Epidermal melanocyte (primary cell): ENCODE results near the gene CASZ1.

Source experiments
- DNase-seq: peaks from one replicate; pipeline ENCODE4 v3.0.0; 2011; ENCODE audit warnings: low spot score; ENCODE audit not compliant: insufficient read length

The CASZ1 gene

DNA sequence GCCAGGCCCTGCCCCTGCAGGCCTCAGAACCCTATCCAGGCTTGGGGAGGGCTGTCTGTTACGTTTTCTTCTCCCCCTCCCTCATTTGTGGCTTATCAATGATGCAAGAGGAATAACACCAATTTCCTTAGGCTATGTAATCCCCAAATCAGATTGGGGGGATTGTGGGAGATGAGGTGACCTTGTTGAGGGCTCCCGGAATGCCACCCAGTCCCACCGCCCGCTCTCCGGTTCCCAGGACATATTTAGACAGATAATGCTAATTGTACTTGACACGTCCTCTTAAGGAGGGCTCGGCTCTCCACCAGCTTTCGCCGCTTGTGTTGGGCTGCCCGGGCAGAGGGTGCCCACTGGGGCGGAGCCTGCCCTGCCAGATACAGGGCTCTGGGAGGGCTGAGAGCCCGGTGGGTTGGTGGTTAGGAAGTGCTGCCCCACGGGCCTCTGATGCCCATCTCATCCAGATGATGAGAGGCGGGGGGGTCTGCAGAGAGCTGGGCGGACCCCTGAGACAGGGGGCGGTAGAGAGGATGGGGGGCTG is 90.0 kb downstream of the CASZ1 start:
- DNase-seq, result no peak

GRCh38 chr1:10705953-10706352 is 90.5 kb downstream of the CASZ1 start:
- DNase-seq, result no peak

DNA sequence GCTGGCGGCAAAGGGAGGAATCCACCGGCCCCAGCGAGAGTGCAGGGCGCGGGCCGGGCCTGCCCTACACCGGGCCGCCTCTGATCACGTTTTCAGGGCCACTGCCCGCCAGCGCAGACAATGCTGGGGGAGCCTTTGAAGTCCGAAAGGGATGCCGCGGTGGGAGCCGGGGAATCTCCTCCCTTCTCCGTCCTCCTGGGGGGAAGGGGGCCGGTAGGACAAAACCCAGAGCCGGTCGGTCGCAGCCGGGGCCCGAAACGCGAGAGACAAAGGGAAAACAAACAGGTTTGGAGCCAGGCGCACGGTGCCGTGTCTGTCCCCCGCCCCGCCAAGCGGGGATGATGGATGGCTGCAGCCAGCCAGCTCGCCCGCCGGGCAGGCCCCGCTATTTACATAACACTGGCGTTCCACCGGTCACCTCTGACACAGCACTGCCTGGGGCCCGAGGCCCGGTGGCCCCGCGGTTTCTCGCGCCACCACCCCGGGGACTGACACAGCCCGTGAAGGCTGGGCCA is 92.0 kb downstream of the CASZ1 start:
- DNase-seq, result no peak

GRCh38 chr1:10703702-10704101 is 92.7 kb downstream of the CASZ1 start:
- no peak for DNase-seq

DNA sequence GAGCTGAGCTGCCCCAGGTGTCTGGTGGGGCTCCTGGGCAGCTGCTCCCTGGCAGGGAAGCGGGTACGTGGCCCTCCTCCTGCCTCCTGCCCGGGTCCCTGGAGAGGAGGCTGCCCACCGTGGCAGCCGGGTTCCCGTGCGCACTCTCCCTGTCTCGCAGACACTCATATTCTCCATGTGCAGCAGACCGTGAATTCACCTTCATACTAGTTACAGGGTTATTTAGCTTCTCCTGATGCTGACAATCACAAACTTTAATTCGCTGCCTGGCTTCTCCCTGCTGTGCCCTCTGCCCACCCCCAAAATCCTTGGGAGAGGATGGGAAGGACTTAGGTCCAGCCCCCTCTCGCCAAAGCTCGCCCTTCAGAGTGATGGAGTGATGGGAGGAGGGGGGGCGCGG is 95.3 kb downstream of the CASZ1 start:
- no peak for DNase-seq

GRCh38 chr1:10699470-10699835 is 97.0 kb downstream of the CASZ1 start:
- no peak for DNase-seq

- DNase-seq, result no peak
Measured at GRCh38 chr1:10698726-10699469, 97.5 kb downstream of the CASZ1 start.

DNA sequence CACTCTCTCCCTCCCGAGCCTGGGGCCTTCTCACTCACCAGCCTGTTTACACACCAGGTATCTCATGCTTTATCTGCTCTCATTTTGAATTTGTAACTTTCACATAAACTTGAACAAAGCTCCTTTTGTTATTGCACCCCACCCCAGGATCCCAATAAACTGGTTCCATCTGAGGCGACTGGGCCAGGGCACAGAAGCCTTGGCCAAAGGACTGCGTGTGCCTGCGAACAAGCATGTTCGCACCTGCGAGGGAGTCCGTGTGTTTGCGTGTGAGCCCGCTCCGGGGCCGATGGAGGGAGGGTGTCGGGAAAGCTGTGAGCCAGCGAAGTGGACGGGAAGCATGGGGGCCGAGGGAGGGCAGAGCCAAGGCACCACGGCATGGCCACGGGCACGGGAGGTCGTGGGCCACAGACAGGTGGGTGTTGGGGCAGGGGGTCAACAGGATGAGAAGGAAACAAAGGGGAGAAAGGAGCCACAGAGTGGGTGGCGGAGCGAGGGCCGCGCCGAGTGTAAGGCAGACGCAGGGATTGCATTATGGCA is 98.8 kb downstream of the CASZ1 start:
- DNase-seq, result no peak

- DNase-seq, result no peak
Measured at GRCh38 chr1:10696977-10697376, 99.5 kb downstream of the CASZ1 start.

DNA sequence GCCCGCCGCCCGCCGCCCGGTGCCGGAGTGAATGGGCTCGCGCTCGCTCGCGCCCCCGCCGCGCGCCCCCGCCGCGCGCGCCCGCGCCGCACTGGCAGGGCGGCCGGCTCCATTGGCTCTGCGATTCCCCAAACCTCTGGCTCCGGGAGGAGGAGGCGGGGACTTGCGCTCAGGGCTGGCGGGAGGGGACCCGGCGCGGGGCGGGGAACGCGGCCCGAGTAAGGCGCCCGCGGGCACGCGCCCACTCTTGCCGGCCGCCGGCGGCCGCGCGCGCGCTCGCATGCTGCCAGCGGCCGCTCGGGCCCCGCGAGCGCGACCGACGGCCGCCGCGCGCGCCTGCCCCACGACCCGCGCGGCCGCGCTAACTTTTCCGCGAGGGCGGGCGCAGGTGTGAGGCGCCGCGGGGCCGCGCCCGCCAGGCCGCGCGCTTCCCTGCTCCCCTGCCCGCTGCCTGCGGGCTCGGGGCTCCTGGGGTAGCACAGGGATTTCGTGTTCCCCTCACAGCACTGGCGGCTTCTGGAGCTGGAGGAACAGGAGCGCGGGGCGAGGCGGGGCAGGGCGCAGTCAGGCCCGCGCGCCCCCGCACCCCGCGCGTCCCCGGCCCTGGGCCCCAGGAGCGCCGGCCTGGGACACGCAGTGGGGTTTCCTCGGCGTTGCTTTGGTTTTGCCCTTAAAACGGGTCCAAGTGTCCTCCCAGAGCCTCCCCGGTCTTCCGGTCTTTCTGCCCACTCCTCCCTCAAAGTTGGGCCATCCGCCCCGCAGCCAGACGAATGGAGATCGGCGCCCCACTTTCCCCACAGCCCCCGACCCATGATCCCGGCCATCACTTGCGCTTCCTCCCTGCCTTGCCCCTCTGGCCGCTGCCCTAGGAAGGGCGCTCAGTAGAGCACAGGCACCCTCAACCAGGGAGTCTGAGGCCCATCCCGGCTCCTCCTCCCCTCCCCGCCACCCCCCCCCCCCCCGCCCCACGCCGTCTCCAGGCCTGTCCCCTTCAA is 101.5 kb downstream of the CASZ1 start:
- peak; percentile 90 for DNase-seq

- no peak for DNase-seq
Measured at GRCh38 chr1:10694274-10694632, 102.2 kb downstream of the CASZ1 start.

DNA sequence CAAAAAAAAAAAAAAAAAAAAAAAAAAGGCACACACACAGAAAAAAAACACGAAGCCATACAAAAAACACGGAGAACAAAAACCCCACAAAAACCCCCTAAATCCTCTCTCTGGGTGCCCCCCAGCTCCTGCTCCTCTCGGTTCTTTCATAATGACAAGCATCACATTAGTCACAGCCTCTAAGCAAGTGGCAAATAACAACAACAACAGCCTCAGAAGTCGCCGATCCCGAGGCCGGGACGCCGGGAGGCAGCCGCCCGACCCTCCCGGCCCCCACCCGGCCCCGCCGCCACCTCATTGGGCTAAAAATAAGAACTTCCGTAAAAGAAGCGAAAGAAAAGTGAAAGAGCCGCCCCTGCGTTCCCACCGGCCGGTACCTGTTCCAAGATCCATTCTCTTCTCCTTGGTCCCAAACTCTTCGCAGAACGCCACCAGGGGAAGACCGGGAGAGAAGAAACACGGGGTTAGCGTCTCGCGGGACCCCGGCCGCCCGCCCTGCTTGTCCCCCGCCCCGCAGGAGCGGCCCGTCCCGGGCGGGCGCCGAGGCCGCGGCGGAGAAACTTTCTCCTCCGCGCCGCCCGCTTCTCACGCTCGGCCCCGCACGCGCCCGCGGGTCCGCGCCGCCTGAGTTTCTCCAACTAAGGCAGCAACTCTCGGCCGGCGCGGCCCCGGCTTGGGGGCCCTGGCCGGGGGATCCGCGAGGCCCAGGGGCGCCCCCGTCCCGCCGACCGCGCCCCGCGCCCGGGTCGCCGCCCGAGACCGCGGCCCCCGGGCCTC is 102.8 kb downstream of the CASZ1 start:
- no peak for DNase-seq

- DNase-seq, result no peak
Measured at GRCh38 chr1:10693152-10693496, 103.3 kb downstream of the CASZ1 start.

DNA sequence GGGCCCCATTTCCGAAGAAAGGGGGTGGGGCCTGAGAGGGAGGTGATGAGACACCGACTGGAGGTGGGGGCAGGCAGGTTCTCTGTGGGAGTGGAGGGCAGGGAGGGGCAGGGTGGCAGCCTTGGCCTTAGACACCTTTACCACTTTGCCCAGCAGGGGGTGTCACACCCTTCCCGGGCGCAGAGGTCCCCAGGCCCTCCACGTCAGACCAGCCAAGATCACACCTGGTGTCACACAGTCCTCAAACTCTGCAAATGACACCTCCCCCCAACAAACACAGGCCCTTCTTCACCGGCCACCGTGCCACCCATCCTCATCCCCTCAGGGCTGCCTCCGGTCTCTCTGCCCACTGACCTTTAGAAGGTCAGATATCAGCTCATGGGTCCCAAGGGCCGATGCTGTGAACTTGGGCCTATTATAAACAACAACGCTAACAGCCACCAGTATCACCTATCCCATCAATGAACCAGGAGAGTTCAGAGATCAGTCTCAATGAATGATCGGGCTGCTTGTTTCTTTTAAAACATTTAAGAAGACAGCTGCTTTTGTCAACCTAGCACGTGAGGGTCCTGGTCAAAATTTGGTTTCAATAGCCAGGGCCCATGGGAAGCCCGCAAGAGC is 103.9 kb downstream of the CASZ1 start:
- DNase-seq, result no peak

- no peak for DNase-seq
Measured at GRCh38 chr1:10691740-10692125, 104.7 kb downstream of the CASZ1 start.

DNA sequence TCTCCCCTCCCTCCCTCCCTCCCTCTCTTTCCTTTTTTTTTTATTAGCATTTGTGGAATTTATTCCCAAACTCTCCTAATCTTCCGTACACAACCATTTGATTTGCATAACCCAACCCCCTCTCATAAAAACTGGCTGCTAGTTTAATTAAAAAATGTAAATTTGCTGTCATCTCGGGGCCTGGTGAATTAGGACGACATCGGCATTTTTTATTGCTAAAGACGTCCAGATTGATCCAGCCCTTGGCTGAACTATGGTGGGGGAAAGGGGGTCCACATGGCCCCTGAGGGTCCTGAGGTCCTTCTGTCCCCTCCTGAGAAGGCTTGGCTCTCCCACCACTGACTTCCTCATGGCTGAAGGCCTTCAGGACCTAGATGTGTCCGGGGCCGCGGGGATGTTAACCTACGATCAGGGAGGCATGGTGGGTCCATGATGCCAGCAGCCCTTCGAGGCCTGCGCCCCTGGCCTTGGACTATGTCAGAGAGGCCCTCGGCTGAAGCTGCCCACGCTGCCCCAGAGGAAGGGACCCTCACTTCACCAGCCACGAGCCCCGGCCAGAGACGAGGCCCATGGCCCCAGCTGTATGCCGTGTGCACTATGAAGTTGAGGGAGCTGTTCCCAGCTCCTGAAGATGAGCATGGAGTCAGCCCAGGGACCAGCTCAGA is 105.2 kb downstream of the CASZ1 start:
- no peak for DNase-seq

GRCh38 chr1:10690484-10690883 is 106.0 kb downstream of the CASZ1 start:
- DNase-seq, result no peak

GRCh38 chr1:10688409-10688786 is 108.0 kb downstream of the CASZ1 start:
- DNase-seq, result no peak

GRCh38 chr1:10687782-10688408 is 108.6 kb downstream of the CASZ1 start:
- no peak for DNase-seq

GRCh38 chr1:10687251-10687651 is 109.2 kb downstream of the CASZ1 start:
- no peak for DNase-seq
